RKO (cell line): ENCODE data around the gene CENPH.
A peak's percentile ranks its signal among the peaks of the same experiment; 100 is the strongest.
"Not testable (repeated sequence)": the region's sequence is repeated elsewhere in the genome, so short reads cannot be mapped to it uniquely, and the experiment has no call there.

Source experiments
- DNase-seq: peaks from one replicate; pipeline ENCODE4 v3.0.0-alpha.2; 2016; ENCODE audit warnings: low spot score

The CENPH gene, protein sequence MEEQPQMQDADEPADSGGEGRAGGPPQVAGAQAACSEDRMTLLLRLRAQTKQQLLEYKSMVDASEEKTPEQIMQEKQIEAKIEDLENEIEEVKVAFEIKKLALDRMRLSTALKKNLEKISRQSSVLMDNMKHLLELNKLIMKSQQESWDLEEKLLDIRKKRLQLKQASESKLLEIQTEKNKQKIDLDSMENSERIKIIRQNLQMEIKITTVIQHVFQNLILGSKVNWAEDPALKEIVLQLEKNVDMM

DNA sequence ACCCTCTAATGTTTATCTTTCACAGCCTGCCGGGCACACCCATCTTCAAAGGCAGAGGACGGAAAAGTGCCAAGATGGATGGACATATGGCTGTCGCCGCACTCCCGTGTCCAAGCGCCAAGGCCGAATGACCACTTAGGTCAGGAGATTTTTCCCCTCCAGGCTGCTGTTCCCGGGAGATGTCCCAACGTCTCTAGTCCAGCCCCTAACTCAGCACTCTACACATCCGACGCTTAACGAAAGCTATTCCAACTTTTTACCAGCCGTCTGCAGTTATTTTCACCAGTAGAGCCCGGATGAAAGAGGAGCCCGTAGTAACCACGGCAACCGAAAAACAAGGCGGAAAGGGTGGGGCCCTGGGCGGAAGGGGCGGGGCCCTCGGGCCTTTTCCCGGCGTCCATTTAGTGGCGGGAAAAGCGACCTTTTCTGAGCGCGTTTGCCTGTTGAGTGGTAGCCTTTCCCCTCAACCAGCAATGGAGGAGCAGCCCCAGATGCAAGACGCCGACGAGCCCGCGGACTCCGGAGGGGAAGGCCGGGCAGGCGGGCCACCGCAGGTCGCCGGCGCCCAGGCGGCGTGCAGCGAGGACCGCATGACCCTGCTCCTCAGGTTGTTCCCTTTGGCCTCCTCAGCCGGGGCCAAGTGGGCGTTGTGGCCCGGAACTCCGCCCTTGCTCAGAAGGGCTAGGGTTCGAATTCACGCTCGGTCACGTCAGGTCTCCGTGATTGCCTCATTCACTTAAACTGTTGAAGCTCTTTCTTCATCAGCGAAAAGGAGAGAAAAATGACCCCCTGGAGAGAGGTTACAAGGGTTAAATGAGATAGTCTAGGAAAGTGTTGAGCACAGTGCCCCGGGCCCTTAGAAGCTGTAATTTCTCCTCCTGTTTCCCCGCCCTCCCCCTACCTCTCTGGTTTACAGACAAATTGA lies at the start of gene CENPH:
Gene CENPH (plus strand): TSS at position 422 of the 925 bp plus-strand sequence. CDS start 52 bp downstream, at position 474.
- peak; percentile 92 for DNase-seq

DNA sequence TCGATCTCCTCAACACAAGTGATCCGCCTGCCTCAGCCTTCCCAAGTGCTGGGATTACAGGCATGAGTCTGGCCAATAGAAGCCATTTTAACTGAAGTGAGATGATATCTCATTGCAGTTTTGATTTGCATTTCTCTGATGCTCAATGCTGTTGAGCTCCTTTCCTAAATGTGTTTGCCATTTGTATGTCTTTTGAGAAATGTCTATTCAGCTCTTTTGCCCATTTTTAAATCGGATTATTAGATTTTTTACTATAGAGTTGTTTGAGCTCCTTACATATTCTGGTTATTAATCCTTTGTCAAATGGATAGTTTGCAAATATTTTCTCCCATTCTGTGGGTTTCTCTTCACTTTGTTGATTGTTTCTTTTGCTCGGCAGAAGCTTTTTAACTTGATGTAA lies 49.1 kb upstream of the CENPH start:
- not testable (repeated sequence) for DNase-seq

DNA sequence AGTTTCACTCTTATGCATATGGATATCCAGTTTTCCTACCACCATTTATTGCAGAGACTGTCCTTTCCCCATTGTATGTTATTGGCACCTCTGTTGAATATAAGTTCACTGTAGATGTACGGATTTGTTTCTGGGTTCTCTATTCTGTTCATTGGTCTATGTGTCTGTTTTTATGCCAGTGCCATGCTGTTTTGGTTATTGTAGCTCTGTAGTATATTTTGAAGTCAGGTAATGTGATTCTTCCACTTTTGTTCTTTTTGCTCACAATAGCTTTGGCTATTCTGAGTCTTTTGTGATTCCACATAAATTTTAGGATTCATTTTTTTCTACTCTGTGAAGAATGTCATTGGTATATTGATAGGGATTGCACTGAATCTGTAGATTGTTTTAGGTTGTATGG lies 48.6 kb upstream of the CENPH start:
- DNase-seq = no peak

DNA sequence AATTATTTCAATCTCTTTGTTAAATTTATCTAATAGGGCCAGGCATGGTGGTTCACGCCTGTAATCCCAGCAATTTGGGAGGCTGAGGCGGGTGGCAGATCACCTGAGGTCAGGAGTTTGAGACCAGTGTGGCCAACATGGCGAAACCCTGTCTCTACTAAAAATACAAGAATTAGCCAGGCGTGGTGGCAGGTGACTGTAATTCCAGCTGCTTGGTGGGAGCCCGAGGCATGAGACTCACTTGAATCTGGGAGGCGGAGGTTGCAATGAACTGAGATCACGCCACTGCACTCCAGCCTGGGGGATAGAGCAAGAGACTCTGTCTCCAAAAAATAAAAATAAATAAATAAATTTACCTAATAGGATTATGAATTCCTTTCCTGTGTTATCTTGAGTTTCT lies 40.8 kb upstream of the CENPH start:
- DNase-seq = not testable (repeated sequence)

DNA sequence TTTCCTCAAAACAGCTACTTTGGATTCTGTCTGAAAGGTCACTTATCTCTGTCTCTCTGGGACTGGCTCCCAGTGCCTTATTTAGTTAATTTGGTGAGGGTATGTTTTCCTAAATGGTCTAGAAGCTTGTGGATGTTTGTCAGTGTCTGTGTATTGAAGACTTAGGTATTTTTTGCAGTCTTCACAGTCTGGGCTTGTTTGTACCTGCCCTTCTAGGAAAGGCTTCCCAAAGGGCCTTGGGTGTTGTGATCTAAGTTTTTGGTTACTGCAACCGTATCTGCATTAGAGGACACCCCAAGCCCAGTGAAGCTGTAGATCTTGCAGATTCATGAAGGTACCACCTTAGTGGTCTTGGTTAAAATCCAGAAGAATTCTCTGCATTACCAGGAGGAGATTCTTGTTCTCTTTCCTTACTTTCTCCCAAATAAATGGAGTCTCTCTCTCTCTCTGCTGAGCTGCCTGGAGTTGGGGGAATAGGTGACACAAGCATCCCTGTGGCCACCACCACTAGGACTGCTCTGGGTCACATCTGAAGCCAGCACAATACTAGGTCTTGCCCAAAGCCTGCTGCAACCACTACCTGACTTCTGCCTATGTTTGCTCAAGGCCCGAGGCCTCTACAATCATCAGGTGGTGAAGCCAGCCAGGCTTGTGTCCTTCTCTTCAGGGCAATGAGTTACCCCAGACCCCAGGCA lies 40.3 kb upstream of the CENPH start:
- no peak for DNase-seq

DNA sequence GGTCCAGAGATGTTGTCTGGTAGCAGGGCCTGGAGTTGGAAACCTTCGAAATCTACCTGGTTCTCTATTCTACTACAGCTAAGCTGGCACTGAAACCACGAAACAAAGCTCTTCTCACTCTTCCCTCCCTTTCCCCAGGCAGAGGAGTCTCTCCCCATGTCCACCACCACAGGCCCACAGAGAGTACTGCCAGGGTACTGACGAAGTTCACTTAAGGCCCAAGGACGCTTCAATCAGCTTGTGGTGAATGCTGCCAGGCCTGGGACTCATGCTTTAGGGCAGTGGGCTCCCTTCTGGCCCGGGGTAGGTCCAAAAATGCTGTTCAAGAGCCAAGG lies 39.7 kb upstream of the CENPH start:
- DNase-seq = no peak

DNA sequence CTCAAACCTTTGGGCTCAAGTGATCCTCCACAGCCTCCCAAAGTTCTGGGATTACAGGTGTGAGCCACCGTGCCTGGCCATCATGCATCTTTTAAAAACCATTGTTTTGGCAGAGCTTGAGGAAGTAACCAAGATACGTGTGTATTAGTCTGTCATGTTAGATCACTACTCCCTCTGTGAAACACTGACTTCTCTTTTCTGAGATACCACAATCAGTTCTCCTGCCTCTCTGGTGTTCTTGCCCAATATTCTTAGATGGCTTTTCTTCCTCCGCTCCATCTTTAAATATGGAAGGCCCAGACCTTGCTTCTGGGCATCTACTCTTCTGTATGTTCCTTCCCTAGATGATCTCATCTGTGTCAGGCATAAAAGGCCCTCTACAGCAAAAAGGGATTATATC lies 36.7 kb upstream of the CENPH start:
- DNase-seq = no peak

DNA sequence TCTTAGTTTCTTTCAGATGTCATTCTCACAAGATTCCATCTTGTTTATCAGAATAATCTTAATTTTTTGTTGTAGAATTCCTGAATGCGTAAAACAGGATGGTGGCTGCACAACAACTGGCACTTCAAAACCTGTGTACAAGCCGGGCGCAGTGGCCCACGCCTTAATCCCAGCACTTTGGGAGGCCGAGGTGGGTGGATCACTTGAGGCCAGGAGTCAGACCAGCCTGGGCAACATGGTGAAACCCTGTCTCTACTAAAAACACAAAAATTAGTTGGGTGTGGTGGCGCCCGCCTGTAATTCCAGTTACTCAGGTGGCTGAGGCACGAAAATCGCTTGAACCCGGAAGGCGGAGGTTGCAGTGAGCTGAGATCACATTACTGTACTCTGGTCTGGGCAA lies 32.9 kb upstream of the CENPH start:
- DNase-seq = no peak

DNA sequence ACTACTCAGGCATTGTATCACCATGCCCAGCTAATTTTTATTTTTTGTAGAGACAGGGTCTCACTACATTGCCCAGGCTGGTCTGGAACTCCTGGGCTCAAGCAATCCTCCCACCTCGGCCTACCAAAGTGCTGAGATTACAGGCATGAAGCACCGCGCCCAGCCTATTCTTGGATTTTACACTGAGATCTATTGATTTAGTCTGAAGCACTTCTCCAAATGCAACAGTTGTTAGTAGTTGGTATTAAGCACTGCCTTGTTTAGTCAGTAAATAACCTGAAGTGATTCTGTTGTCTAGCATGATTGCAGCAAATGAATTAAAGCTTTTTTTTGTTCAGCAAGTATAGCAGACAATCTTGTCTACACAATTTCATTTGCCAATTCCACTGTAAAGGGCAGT lies 31.3 kb upstream of the CENPH start:
- DNase-seq = no peak

DNA sequence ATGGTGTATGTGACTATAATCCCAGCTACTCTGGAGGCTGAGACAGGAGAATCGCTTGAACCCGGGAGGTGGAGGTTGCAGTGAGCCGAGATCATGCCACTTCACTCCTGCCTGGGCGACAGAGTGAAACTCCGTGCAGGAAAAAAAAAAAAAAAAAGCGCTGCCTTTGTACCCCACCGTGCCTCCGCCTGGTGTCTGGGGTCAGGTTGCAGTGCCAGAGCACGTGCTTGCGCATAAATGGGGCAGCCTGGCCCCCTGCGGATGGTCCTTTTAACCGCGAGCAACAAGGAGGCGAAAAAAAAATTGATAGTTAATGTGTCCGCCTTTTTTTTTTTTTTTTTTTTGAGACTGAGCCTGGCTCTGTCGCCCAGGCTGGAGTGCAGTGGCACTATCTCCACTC lies 28.7 kb upstream of the CENPH start:
- DNase-seq = no peak

DNA sequence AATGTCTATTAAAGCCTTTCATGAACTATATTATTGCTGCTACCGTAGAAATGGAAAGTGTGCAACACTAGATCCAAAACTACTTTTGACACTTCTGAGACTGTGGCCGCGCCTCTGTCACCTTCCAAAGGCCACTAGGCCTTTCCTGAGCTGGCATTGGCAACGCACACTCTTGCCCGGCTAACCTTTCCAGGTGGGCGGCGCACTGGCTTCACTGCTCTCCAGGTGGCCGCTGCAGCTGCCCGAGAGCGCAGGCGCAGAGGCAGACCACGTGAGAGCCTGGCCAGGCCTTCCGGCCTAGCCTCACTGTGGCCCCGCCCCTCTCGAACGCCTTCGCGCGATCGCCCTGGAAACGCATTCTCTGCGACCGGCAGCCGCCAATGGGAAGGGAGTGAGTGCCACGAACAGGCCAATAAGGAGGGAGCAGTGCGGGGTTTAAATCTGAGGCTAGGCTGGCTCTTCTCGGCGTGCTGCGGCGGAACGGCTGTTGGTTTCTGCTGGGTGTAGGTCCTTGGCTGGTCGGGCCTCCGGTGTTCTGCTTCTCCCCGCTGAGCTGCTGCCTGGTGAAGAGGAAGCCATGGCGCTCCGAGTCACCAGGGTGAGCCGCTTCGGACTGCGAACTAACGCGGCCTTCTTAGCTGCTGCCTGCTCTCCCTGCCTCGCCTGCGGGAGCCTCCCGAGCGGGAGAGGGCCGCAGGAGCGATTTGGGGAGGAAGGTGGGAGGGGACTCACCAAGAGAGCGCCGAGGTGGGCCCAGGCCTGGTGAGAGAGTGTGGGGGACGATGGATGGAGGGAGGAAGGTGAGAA lies 22.5 kb upstream of the CENPH start, which contains the start of gene CCNB1:
Gene CCNB1 (plus strand): TSS at position 465 of the 807 bp plus-strand sequence. CDS start 113 bp downstream, at position 578.
- DNase-seq = peak; percentile 98

DNA sequence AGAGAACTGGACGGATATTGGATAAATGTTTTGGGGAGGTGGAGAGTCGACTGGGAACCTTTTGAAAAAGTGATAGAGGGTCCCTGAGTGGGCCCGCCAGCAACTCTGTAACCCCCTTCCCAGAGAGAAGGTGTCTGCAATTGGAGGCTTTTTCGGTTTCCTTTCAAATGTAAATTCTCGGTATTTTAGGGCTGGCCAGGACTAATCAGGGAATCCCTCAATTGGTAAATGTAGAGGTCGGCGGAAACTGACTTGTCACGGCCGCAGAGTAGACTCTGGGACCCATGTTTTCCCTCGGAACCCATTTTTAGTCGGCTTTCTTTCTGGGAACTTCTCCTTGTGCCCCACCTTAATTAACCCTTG lies 21.9 kb upstream of the CENPH start:
- peak; percentile 29 for DNase-seq

DNA sequence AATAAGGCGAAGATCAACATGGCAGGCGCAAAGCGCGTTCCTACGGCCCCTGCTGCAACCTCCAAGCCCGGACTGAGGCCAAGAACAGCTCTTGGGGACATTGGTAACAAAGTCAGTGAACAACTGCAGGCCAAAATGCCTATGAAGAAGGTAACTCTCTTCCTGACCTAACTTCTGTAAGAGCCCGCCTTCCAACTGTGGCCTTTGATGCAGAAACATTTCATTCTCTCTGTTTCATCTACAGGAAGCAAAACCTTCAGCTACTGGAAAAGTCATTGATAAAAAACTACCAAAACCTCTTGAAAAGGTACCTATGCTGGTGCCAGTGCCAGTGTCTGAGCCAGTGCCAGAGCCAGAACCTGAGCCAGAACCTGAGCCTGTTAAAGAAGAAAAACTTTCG lies 21.5 kb upstream of the CENPH start:
- peak; percentile 14 for DNase-seq

DNA sequence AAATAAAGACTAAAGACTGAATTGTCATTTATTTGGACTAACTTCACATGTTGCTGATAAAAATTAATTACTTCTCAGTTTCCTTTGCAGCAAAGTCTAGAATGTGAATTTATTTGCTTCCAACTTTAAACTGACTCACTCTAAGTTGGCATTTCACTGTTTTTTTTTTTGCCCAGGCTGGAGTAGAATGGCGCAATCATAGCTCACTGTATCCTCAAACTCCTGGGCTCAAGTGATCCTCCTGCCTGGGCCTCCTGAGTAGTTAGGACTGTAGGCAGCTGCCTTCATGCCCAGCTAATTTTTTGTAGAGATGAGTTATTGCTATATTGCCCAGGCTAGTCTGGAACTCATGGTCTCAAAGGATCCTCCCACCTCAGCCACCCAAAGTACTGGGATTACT lies 18.9 kb upstream of the CENPH start:
- DNase-seq = no peak

DNA sequence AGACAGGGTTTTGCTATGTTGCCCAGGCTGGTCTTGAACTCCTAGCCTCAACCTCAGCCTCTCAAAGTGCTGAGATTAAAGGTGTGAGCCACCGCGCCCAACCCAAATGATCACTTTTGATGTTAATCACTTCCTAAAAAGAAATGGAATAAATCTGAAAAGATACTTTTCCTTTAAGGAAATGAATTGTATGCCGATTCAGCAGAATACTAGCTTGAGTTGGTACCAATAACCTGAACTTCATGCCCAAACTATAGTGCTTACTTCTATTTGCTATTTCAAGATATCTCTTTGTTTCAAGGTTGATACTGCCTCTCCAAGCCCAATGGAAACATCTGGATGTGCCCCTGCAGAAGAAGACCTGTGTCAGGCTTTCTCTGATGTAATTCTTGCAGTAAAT lies 18.4 kb upstream of the CENPH start:
- no peak for DNase-seq

DNA sequence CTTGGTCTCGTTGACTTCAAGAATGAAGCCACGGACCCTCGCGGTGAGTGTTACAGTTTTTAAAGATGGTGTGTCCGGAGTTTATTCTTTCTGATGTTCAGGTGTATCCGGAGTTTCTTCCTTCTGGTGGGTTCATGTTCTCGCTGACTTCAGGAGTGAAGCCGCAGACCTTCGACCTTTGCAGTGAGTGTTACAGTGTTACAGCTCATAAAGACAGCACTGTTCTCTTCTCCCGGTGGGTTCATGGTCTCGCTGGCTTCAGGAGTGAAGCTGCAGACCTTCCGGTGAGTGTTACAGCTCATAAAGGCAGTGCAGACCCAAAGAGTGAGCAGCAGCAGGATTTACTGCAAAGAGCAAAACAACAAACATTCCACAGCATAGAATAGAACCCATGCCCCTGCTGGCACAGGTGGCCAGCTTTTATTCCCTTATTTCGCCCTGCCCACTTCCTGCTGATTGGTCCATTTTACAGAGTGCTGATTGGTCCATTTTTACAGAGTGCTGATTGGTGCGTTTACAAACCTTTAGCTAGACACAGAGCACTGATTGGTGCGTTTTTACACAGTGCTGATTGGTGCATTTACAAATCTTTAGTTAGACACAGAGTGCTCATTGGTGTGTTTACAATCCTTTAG lies 7.6 kb upstream of the CENPH start:
- DNase-seq = not testable (repeated sequence)

DNA sequence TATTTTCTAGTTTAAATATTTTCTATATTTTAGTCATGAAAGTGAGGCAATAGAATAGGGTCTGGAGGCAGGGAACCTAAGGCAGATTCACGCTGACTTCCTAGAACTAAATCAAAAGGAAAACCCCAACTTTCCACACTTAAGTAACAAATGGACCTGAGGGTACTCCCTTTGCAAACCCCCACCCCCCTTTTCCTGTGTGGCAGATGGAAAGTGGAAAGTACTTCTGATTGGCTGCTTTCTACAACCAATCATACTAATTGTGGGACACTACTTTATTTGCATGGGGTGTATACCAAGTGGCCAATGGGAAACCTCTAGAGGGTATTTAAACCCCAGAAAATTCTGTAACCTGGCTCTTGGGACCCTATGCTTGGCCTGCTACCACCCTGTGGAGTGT lies 4.8 kb upstream of the CENPH start:
- DNase-seq = no peak

DNA sequence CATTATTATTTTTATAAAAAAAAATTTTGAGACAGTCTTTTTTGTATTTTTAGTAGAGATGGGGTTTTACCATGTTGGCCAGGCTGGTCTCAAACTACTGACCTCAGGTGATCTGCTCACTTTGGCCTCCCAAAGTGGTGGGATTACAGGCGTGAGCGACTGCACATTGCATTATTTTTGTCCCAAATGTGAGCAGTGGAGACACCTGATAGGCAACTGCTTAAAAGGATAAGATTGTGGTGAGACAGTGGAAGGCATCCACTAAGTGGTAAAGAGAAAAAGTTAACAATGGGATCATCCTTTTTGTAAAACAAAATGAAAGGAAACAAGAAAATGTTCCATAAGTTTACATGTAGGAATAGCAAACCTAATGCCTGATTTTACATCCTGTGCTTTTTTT lies 2.0 kb upstream of the CENPH start:
- DNase-seq = no peak

DNA sequence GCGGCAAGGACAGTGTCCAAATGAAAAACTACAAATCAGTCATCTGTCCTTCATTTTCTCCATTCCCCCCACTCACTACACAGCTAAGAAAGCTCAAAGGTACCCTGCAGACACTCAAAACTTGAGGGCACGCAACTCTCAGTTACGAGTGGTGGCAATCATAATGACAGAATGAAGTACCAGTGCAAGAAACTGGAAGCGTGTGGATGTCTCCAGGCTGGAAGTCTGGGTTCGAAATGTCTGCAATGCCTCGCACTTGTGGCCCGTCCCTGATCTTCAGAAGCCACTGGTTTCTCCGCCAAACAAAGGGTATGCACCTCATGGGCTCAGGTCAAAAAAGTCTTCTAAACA lies 597 bp upstream of the CENPH start:
- DNase-seq = no peak

DNA sequence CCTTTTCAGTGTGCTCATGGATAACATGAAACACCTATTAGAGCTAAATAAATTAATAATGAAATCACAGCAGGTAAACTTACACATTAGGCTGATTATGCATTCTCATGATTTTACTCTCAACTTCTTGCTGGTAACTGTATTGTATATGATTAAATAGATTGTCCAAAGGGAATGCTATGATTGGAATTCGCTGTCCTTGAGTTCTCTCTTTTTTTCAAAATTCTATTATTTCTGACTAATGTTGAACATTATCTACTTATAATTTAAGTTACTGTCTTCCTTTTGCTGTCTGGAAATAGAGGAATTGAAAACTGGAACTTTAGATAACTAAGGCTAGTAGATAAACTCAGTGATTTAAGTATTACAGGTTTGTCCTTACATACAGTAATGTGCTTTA lies 13.1 kb downstream of the CENPH start:
- no peak for DNase-seq

DNA sequence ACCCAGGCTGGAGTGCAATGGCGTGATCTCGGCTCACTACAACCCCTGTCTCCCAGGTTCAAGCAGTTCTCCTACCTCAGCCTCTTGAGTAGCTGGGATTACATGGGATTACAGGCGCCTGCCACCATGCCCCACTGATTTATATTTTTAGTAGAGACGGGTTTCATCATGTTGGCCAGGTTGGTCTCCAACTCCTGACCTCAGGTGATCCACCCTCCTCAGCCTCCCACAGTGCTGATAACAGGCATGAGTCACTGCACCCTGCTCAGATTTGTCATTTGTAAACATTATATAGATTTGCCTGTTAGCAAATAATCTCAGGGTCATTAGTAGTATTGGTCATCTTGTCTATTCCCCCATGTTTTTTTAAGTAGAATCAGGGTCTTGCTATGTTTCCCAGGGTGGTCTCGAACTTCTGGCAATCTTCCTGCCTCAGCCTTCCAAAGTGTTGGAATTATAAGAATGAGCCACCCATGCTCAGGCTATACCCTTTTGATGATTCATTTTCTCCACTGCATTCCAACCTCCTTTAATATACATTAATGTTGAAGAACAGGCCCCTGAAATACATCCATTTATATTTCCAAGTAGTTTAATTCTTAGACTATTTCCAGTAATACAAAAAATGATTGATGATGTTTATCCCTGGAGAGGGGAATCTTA lies 17.3 kb downstream of the CENPH start:
- no peak for DNase-seq
